H1 (cell line): ENCODE results near the gene ZNF483. TPM values are rescaled to one million over a fixed set of nuclear protein-coding genes. Genes with fewer than 3 reads are reported as not detected.

Experiments
- CTCF ChIA-PET: fragments of 300-600 bp; sonication (Branson Sonifier 250); formaldehyde crosslinking; loops from one replicate; lab custom pipeline; 2021; ENCODE audit not compliant: partially characterized antibody; lab: Charles Lee
- POLR2A ChIA-PET: fragments of 300-600 bp; sonication (Branson Sonifier 250); formaldehyde crosslinking; loops from one replicate; lab custom pipeline; 2021; ENCODE audit warnings: inconsistent platforms; ENCODE audit not compliant: partially characterized antibody; lab: Charles Lee
- DNase-seq, 2 experiments: peaks; one replicate each; pipeline versions ENCODE4 v3.0.0 to v3.0.0-alpha.2; 2010 to 2022; ENCODE audit warnings: low spot score in 2 of 2, low read depth in 1 of 2, mixed read lengths in 1 of 2
- FAIRE-seq: peaks from 2 replicates; lab custom pipeline; 2011; peaks lifted over from hg19 to GRCh38; lab: Jason Lieb, UNC
- H2AFZ ChIP-seq: 2 replicates; pipeline ENCODE4 v1.8.1; 2012; ENCODE audit warnings: low read length, inconsistent platforms
- H2AK5ac ChIP-seq: 2 replicates; pipeline ENCODE4 v1.6.1; 2013; ENCODE audit warnings: low read depth, low read length
- H2BK120ac ChIP-seq: replicated peaks from 2 replicates; pipeline ENCODE3; 2013; ENCODE audit warnings: low read depth, low read length, inconsistent platforms
- H2BK12ac ChIP-seq: 2 replicates; pipeline ENCODE4 v1.6.1; 2013; ENCODE audit warnings: low read depth, low read length
- H2BK15ac ChIP-seq: 2 replicates; pipeline ENCODE4 v1.6.1; 2013; ENCODE audit warnings: low read length
- H2BK20ac ChIP-seq: 2 replicates; pipeline ENCODE4 v1.6.1; 2013; ENCODE audit warnings: low read length
- H2BK5ac ChIP-seq: 2 replicates; pipeline ENCODE4 v1.6.1; 2013; ENCODE audit warnings: low read depth, low read length
- H3K14ac ChIP-seq: 2 replicates; pipeline ENCODE4 v1.6.1; 2013; ENCODE audit warnings: inconsistent platforms; ENCODE audit not compliant: insufficient read length
- H3K18ac ChIP-seq: 2 replicates; pipeline ENCODE4 v1.6.1; 2013; ENCODE audit warnings: low read length; ENCODE audit errors: extremely low read depth
- H3K23ac ChIP-seq: 2 replicates; pipeline ENCODE4 v1.6.1; 2013; ENCODE audit warnings: inconsistent platforms; ENCODE audit not compliant: insufficient read length
- H3K23me2 ChIP-seq: 2 replicates; pipeline ENCODE4 v1.6.1; 2013; ENCODE audit warnings: low read depth, low read length
- H3K27ac ChIP-seq: 2 replicates; pipeline ENCODE4 v1.6.1; 2011; ENCODE audit warnings: low read depth, low read length, inconsistent platforms
- H3K27me3 ChIP-seq, 4 experiments: replicated peaks in 1 of 4; 1 replicate in 1 of 4; 2 replicates in 3 of 4; pipeline versions ENCODE4 v1.6.1 to v1.8.1; 2011 to 2013; ENCODE audit warnings: low read length in 3 of 4, mild to moderate bottlenecking in 3 of 4, inconsistent platforms in 2 of 4, mixed read lengths in 2 of 4, moderate library complexity in 1 of 4; ENCODE audit not compliant: control insufficient read depth in 3 of 4, insufficient read depth in 3 of 4; ENCODE audit errors: extremely low read depth in 1 of 4
- H3K36me3 ChIP-seq, 4 experiments: 2 replicates each; pipeline versions ENCODE4 v1.6.1 to v1.8.1; 2011 to 2013; ENCODE audit warnings: mild to moderate bottlenecking in 4 of 4, low read length in 3 of 4, moderate library complexity in 2 of 4, control low read depth in 1 of 4, inconsistent platforms in 1 of 4; ENCODE audit not compliant: insufficient read depth in 4 of 4, control insufficient read depth in 2 of 4
- H3K4ac ChIP-seq: replicated peaks from 2 replicates; pipeline ENCODE3; 2013; ENCODE audit warnings: low read length, low read depth, mixed read lengths, inconsistent platforms; ENCODE audit not compliant: insufficient read length
- H3K4me1 ChIP-seq, 4 experiments: replicated peaks in 1 of 4; 1 replicate in 1 of 4; 2 replicates in 3 of 4; pipeline versions ENCODE4 v1.6.1 to v1.8.1; 2011 to 2013; ENCODE audit warnings: low read length in 3 of 4, inconsistent platforms in 2 of 4, mixed read lengths in 1 of 4; ENCODE audit not compliant: insufficient read depth in 4 of 4, control insufficient read depth in 3 of 4
- H3K4me2 ChIP-seq, 2 experiments: 2 replicates each; pipeline versions ENCODE4 v1.6.1 to v1.8.1; 2011 to 2013; ENCODE audit warnings: low read depth in 2 of 2, low read length in 2 of 2, control low read depth in 1 of 2, inconsistent platforms in 1 of 2, mild to moderate bottlenecking in 1 of 2; ENCODE audit not compliant: insufficient read depth in 1 of 2
- H3K4me3 ChIP-seq, 4 experiments: fragments of 200-600, 300-600 bp in 1 of 4; sonication (generic), shearing (Covaris generic), sonication (Bioruptor Twin) in 1 of 4; 2 replicates each; pipeline versions ENCODE4 v1.5.1 to v1.8.1; 2011 to 2016; ENCODE audit warnings: low read length in 4 of 4, low read depth in 3 of 4, control low read depth in 2 of 4, inconsistent platforms in 2 of 4, mild to moderate bottlenecking in 2 of 4, mixed read lengths in 1 of 4, moderate library complexity in 1 of 4; ENCODE audit not compliant: insufficient read depth in 2 of 4; ENCODE audit errors: extremely low read depth in 1 of 4
- H3K56ac ChIP-seq: replicated peaks from 2 replicates; pipeline ENCODE3; 2013; ENCODE audit warnings: low read depth, mild to moderate bottlenecking, mixed read lengths, low read length, inconsistent platforms; ENCODE audit not compliant: insufficient read length
- H3K79me1 ChIP-seq: 2 replicates; pipeline ENCODE4 v1.6.1; 2013; ENCODE audit warnings: low read depth, low read length, control low read depth
- H3K79me2 ChIP-seq, 2 experiments: 2 replicates each; pipeline versions ENCODE4 v1.6.1 to v1.8.1; 2012 to 2013; ENCODE audit warnings: low read length in 2 of 2, mild to moderate bottlenecking in 2 of 2, inconsistent platforms in 1 of 2; ENCODE audit not compliant: insufficient read depth in 2 of 2, control insufficient read depth in 1 of 2
- H3K9ac ChIP-seq, 4 experiments: replicated peaks in 1 of 4; 1 replicate in 1 of 4; 2 replicates in 3 of 4; pipeline versions ENCODE4 v1.6.1 to v1.8.1; 2011 to 2013; ENCODE audit warnings: low read depth in 3 of 4, low read length in 3 of 4, control low read depth in 2 of 4, mild to moderate bottlenecking in 2 of 4, moderate library complexity in 2 of 4, inconsistent platforms in 1 of 4; ENCODE audit errors: extremely low read depth in 1 of 4
- H3K9me3 ChIP-seq, 2 experiments: 2 replicates each; pipeline versions ENCODE4 v1.6.1 to v1.8.1; 2012 to 2013; ENCODE audit warnings: mild to moderate bottlenecking in 2 of 2, moderate library complexity in 2 of 2, control low read depth in 1 of 2, inconsistent platforms in 1 of 2, low read depth in 1 of 2, low read length in 1 of 2, mixed read lengths in 1 of 2; ENCODE audit not compliant: insufficient read depth in 2 of 2
- H4K20me1 ChIP-seq, 2 experiments: replicated peaks in 1 of 2; 2 replicates each; pipeline versions ENCODE3 to v1.8.1; 2011 to 2013; ENCODE audit warnings: inconsistent platforms in 2 of 2, low read length in 2 of 2, mild to moderate bottlenecking in 1 of 2; ENCODE audit not compliant: insufficient read depth in 2 of 2, control insufficient read depth in 1 of 2
- H4K5ac ChIP-seq: 2 replicates; pipeline ENCODE4 v1.6.1; 2013; ENCODE audit warnings: low read length, low read depth, mixed read lengths, inconsistent platforms; ENCODE audit not compliant: insufficient read length
- H4K8ac ChIP-seq: 2 replicates; pipeline ENCODE4 v1.8.0; 2013; ENCODE audit warnings: mild to moderate bottlenecking, moderate library complexity, low read length, inconsistent platforms; ENCODE audit not compliant: insufficient read depth; ENCODE audit errors: extremely low read depth
- H4K91ac ChIP-seq: replicated peaks from 2 replicates; pipeline ENCODE3; 2013; ENCODE audit warnings: low read length, mixed read lengths, inconsistent platforms; ENCODE audit not compliant: insufficient read length
- FOSL1 ChIP-seq: IDR thresholded peaks from 2 replicates; pipeline ENCODE4 v1.6.1; 2011; ENCODE audit warnings: mild to moderate bottlenecking, low read depth, low read length, moderate library complexity; ENCODE audit not compliant: insufficient read depth
- RBBP5 ChIP-seq: IDR thresholded peaks from 2 replicates; pipeline ENCODE4 v1.7.1; 2012; ENCODE audit warnings: low read depth, mild to moderate bottlenecking, inconsistent platforms, low read length, moderate library complexity, borderline replicate concordance
- WGBS, 2 experiments: shearing (Covaris generic) in 1 of 2; methylation state at CpG; one replicate each; pipeline versions ENCODE4 v1.1.6 to v1.1.7; 2013 to 2015; ENCODE audit warnings: low lambda C conversion rate in 2 of 2, mixed read lengths in 2 of 2, inconsistent platforms in 1 of 2, low coverage in 1 of 2, missing lambda C conversion rate in 1 of 2; ENCODE audit not compliant: insufficient replicate concordance in 2 of 2, insufficient coverage in 1 of 2, insufficient read length in 1 of 2; ENCODE audit errors: extremely low coverage in 1 of 2, missing lambda C conversion rate in 1 of 2; 5-methylcytosine and 5-hydroxymethylcytosine counted together
- polyA plus RNA-seq, 7 experiments: library from polyadenylated mRNA; depleted of rRNA in 3 of 7; stranded (reverse) in 5 of 7; unstranded in 2 of 7; fragments of >200 nt in 5 of 7; fragments of 200-250 nt in 2 of 7; gene quantifications; 1 replicate in 5 of 7; 2 replicates in 1 of 7; 4 replicates in 1 of 7; pipeline versions ENCODE4 v1.2.1 to v1.2.3, GENCODE V29; 2011 to 2013; ENCODE audit warnings: missing spikeins in 2 of 7, mixed read lengths in 2 of 7
- total RNA-seq: library from RNA; stranded (reverse); fragmentation: NEBNext Ultra II Directional; extraction: Animal tissue kit (Norgen Biotek cat#: 25700); gene quantifications from 2 replicates; pipeline ENCODE4 v1.2.1, GENCODE V29; 2021

Gene ZNF483
- total and polyA plus RNA-seq, 2 of the 8 experiments (the other 6 are each of a cell fraction or from before 2014, with no cell fraction given) = 4.8 to 83.8 TPM

DNA sequence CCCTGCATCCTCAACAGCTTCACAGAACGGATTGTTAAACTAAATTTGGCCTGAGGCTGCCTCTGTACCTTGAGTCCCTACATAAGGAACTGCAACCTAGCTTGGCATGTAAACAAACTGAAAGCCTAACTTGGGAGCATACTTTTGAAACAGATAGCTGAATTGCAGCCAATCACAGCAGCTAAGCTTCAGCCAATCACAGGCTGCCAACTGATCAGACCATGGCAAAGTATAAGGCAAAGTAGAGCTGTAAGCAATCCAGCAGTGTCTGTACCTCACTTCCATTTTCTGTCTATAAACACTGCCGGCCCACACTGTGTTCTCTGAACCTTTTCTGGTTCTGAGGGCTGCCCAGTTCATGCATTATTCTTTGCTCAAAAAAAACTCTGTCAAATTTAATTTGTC is 8.9 kb upstream of the ZNF483 start:
- FAIRE-seq (peak; percentile 83), DNase-seq (no peak)
- Histone ChIP-seq H3K23ac (no peak overlapping the region), H3K27me3 (no peaks in the 10 kb centered on the region), H3K79me2 (no peaks in the 10 kb centered on the region), H4K20me1 (no peaks in the 10 kb centered on the region), H2BK15ac (no peak overlapping the region), H3K4me3 (no peak overlapping the region), H2BK120ac (peak overlapping the region; percentile 59), H3K4me2 (no peak overlapping the region), H2AK5ac (no peak overlapping the region), H4K5ac (no peak overlapping the region), H3K18ac (no peak overlapping the region), H3K4ac (no peak overlapping the region), H2AFZ (peak overlapping the region; percentile 87), H3K36me3 (no peaks in the 10 kb centered on the region), H4K8ac (no peak overlapping the region), H3K23me2 (no peaks in the 10 kb centered on the region), H4K91ac (peak overlapping the region; percentile 5), H3K9me3 (peaks cover 4 to 10% of the 10 kb centered on the region in 2 experiments; a peak in 2 of 4 replicates), H3K56ac (no peak overlapping the region), H3K27ac (no peak overlapping the region), H3K79me1 (no peaks in the 10 kb centered on the region), H2BK20ac (no peak overlapping the region), H3K4me1 (no peaks in the 10 kb centered on the region), H2BK12ac (no peak overlapping the region), H3K14ac (no peak overlapping the region), H3K9ac (no peak overlapping the region), H2BK5ac (no peak overlapping the region)
- CTCF ChIA-PET = no interaction called here
- POLR2A ChIA-PET = interaction anchor here (0.8 to 1.6 kb wide), 7 partner anchors 9 to 31 kb away, joined by 3 to 22 read pairs (median 3); partner anchors contain the start of gene ZNF483
- 80% methylated on average over 2 of the region's 2 CpGs; no CpG with 5 or more reads in 1 of the 2 experiments for WGBS, 2 experiments
- TF ChIP-seq FOSL1 (no peak), RBBP5 (no peak)
